H1 (cell line): Measurements from ENCODE around the gene ERMARD. TPM values are rescaled to one million over a fixed set of nuclear protein-coding genes. Genes with fewer than 3 reads are reported as not detected.

Source experiments
- CTCF ChIA-PET: fragments of 300-600 bp; sonication (Branson Sonifier 250); formaldehyde crosslinking; loops from one replicate; lab custom pipeline; 2021; ENCODE audit not compliant: partially characterized antibody; lab: Charles Lee
- POLR2A ChIA-PET: fragments of 300-600 bp; sonication (Branson Sonifier 250); formaldehyde crosslinking; loops from one replicate; lab custom pipeline; 2021; ENCODE audit warnings: inconsistent platforms; ENCODE audit not compliant: partially characterized antibody; lab: Charles Lee
- DNase-seq, 2 experiments: peaks; one replicate each; pipeline versions ENCODE4 v3.0.0 to v3.0.0-alpha.2; 2010 to 2022; ENCODE audit warnings: low spot score in 2 of 2, low read depth in 1 of 2, mixed read lengths in 1 of 2
- FAIRE-seq: peaks from 2 replicates; lab custom pipeline; 2011; peaks lifted over from hg19 to GRCh38; lab: Jason Lieb, UNC
- H2AFZ ChIP-seq: 2 replicates; pipeline ENCODE4 v1.8.1; 2012; ENCODE audit warnings: low read length, inconsistent platforms
- H2AK5ac ChIP-seq: 2 replicates; pipeline ENCODE4 v1.6.1; 2013; ENCODE audit warnings: low read depth, low read length
- H2BK120ac ChIP-seq: replicated peaks from 2 replicates; pipeline ENCODE3; 2013; ENCODE audit warnings: low read depth, low read length, inconsistent platforms
- H2BK12ac ChIP-seq: 2 replicates; pipeline ENCODE4 v1.6.1; 2013; ENCODE audit warnings: low read depth, low read length
- H2BK15ac ChIP-seq: 2 replicates; pipeline ENCODE4 v1.6.1; 2013; ENCODE audit warnings: low read length
- H2BK20ac ChIP-seq: 2 replicates; pipeline ENCODE4 v1.6.1; 2013; ENCODE audit warnings: low read length
- H2BK5ac ChIP-seq: 2 replicates; pipeline ENCODE4 v1.6.1; 2013; ENCODE audit warnings: low read depth, low read length
- H3K14ac ChIP-seq: 2 replicates; pipeline ENCODE4 v1.6.1; 2013; ENCODE audit warnings: inconsistent platforms; ENCODE audit not compliant: insufficient read length
- H3K18ac ChIP-seq: 2 replicates; pipeline ENCODE4 v1.6.1; 2013; ENCODE audit warnings: low read length; ENCODE audit errors: extremely low read depth
- H3K23ac ChIP-seq: 2 replicates; pipeline ENCODE4 v1.6.1; 2013; ENCODE audit warnings: inconsistent platforms; ENCODE audit not compliant: insufficient read length
- H3K23me2 ChIP-seq: 2 replicates; pipeline ENCODE4 v1.6.1; 2013; ENCODE audit warnings: low read depth, low read length
- H3K27ac ChIP-seq: 2 replicates; pipeline ENCODE4 v1.6.1; 2011; ENCODE audit warnings: low read depth, low read length, inconsistent platforms
- H3K27me3 ChIP-seq, 4 experiments: replicated peaks in 1 of 4; 1 replicate in 1 of 4; 2 replicates in 3 of 4; pipeline versions ENCODE4 v1.6.1 to v1.8.1; 2011 to 2013; ENCODE audit warnings: low read length in 3 of 4, mild to moderate bottlenecking in 3 of 4, inconsistent platforms in 2 of 4, mixed read lengths in 2 of 4, moderate library complexity in 1 of 4; ENCODE audit not compliant: control insufficient read depth in 3 of 4, insufficient read depth in 3 of 4; ENCODE audit errors: extremely low read depth in 1 of 4
- H3K36me3 ChIP-seq, 4 experiments: 2 replicates each; pipeline versions ENCODE4 v1.6.1 to v1.8.1; 2011 to 2013; ENCODE audit warnings: mild to moderate bottlenecking in 4 of 4, low read length in 3 of 4, moderate library complexity in 2 of 4, control low read depth in 1 of 4, inconsistent platforms in 1 of 4; ENCODE audit not compliant: insufficient read depth in 4 of 4, control insufficient read depth in 2 of 4
- H3K4ac ChIP-seq: replicated peaks from 2 replicates; pipeline ENCODE3; 2013; ENCODE audit warnings: low read length, low read depth, mixed read lengths, inconsistent platforms; ENCODE audit not compliant: insufficient read length
- H3K4me1 ChIP-seq, 4 experiments: replicated peaks in 1 of 4; 1 replicate in 1 of 4; 2 replicates in 3 of 4; pipeline versions ENCODE4 v1.6.1 to v1.8.1; 2011 to 2013; ENCODE audit warnings: low read length in 3 of 4, inconsistent platforms in 2 of 4, mixed read lengths in 1 of 4; ENCODE audit not compliant: insufficient read depth in 4 of 4, control insufficient read depth in 3 of 4
- H3K4me2 ChIP-seq, 2 experiments: 2 replicates each; pipeline versions ENCODE4 v1.6.1 to v1.8.1; 2011 to 2013; ENCODE audit warnings: low read depth in 2 of 2, low read length in 2 of 2, control low read depth in 1 of 2, inconsistent platforms in 1 of 2, mild to moderate bottlenecking in 1 of 2; ENCODE audit not compliant: insufficient read depth in 1 of 2
- H3K4me3 ChIP-seq, 4 experiments: fragments of 200-600, 300-600 bp in 1 of 4; sonication (generic), shearing (Covaris generic), sonication (Bioruptor Twin) in 1 of 4; 2 replicates each; pipeline versions ENCODE4 v1.5.1 to v1.8.1; 2011 to 2016; ENCODE audit warnings: low read length in 4 of 4, low read depth in 3 of 4, control low read depth in 2 of 4, inconsistent platforms in 2 of 4, mild to moderate bottlenecking in 2 of 4, mixed read lengths in 1 of 4, moderate library complexity in 1 of 4; ENCODE audit not compliant: insufficient read depth in 2 of 4; ENCODE audit errors: extremely low read depth in 1 of 4
- H3K56ac ChIP-seq: replicated peaks from 2 replicates; pipeline ENCODE3; 2013; ENCODE audit warnings: low read depth, mild to moderate bottlenecking, mixed read lengths, low read length, inconsistent platforms; ENCODE audit not compliant: insufficient read length
- H3K79me1 ChIP-seq: 2 replicates; pipeline ENCODE4 v1.6.1; 2013; ENCODE audit warnings: low read depth, low read length, control low read depth
- H3K79me2 ChIP-seq, 2 experiments: 2 replicates each; pipeline versions ENCODE4 v1.6.1 to v1.8.1; 2012 to 2013; ENCODE audit warnings: low read length in 2 of 2, mild to moderate bottlenecking in 2 of 2, inconsistent platforms in 1 of 2; ENCODE audit not compliant: insufficient read depth in 2 of 2, control insufficient read depth in 1 of 2
- H3K9ac ChIP-seq, 4 experiments: replicated peaks in 1 of 4; 1 replicate in 1 of 4; 2 replicates in 3 of 4; pipeline versions ENCODE4 v1.6.1 to v1.8.1; 2011 to 2013; ENCODE audit warnings: low read depth in 3 of 4, low read length in 3 of 4, control low read depth in 2 of 4, mild to moderate bottlenecking in 2 of 4, moderate library complexity in 2 of 4, inconsistent platforms in 1 of 4; ENCODE audit errors: extremely low read depth in 1 of 4
- H3K9me3 ChIP-seq, 2 experiments: 2 replicates each; pipeline versions ENCODE4 v1.6.1 to v1.8.1; 2012 to 2013; ENCODE audit warnings: mild to moderate bottlenecking in 2 of 2, moderate library complexity in 2 of 2, control low read depth in 1 of 2, inconsistent platforms in 1 of 2, low read depth in 1 of 2, low read length in 1 of 2, mixed read lengths in 1 of 2; ENCODE audit not compliant: insufficient read depth in 2 of 2
- H4K20me1 ChIP-seq, 2 experiments: replicated peaks in 1 of 2; 2 replicates each; pipeline versions ENCODE3 to v1.8.1; 2011 to 2013; ENCODE audit warnings: inconsistent platforms in 2 of 2, low read length in 2 of 2, mild to moderate bottlenecking in 1 of 2; ENCODE audit not compliant: insufficient read depth in 2 of 2, control insufficient read depth in 1 of 2
- H4K5ac ChIP-seq: 2 replicates; pipeline ENCODE4 v1.6.1; 2013; ENCODE audit warnings: low read length, low read depth, mixed read lengths, inconsistent platforms; ENCODE audit not compliant: insufficient read length
- H4K8ac ChIP-seq: 2 replicates; pipeline ENCODE4 v1.8.0; 2013; ENCODE audit warnings: mild to moderate bottlenecking, moderate library complexity, low read length, inconsistent platforms; ENCODE audit not compliant: insufficient read depth; ENCODE audit errors: extremely low read depth
- H4K91ac ChIP-seq: replicated peaks from 2 replicates; pipeline ENCODE3; 2013; ENCODE audit warnings: low read length, mixed read lengths, inconsistent platforms; ENCODE audit not compliant: insufficient read length
- FOSL1 ChIP-seq: IDR thresholded peaks from 2 replicates; pipeline ENCODE4 v1.6.1; 2011; ENCODE audit warnings: mild to moderate bottlenecking, low read depth, low read length, moderate library complexity; ENCODE audit not compliant: insufficient read depth
- JUND ChIP-seq: IDR thresholded peaks from 2 replicates; pipeline ENCODE4 v1.6.1; 2011; ENCODE audit warnings: mild to moderate bottlenecking, improper control_type of control experiment, low read length
- KDM1A ChIP-seq: fragments of 200-600, 300-600 bp; sonication (generic); IDR thresholded peaks from 2 replicates; pipeline ENCODE4 v1.7.1; 2016; ENCODE audit warnings: mild to moderate bottlenecking, low read length, borderline replicate concordance
- SIN3A ChIP-seq, 2 experiments: IDR thresholded peaks in 1 of 2; conservative IDR thresholded peaks in 1 of 2; 2 replicates each; pipeline ENCODE4 v1.6.1; 2011 to 2012; ENCODE audit warnings: low read length in 2 of 2, improper control_type of control experiment in 1 of 2, low read depth in 1 of 2, mild to moderate bottlenecking in 1 of 2
- SP2 ChIP-seq: IDR thresholded peaks from 2 replicates; pipeline ENCODE4 v1.6.1; 2012; ENCODE audit warnings: mild to moderate bottlenecking, low read length, inconsistent platforms
- TAF1 ChIP-seq: IDR thresholded peaks from 2 replicates; pipeline ENCODE4 v1.6.1; 2011; ENCODE audit warnings: mild to moderate bottlenecking, low read depth, low read length
- YY1 ChIP-seq: IDR thresholded peaks from 2 replicates; pipeline ENCODE4 v1.6.1; 2011; ENCODE audit warnings: low read depth, mild to moderate bottlenecking, low read length
- ZNF274 ChIP-seq: IDR thresholded peaks from 2 replicates; pipeline ENCODE4 v1.7.0; 2012; ENCODE audit warnings: low read length, borderline replicate concordance; ENCODE audit errors: extremely low read depth
- WGBS, 2 experiments: shearing (Covaris generic) in 1 of 2; methylation state at CpG; one replicate each; pipeline versions ENCODE4 v1.1.6 to v1.1.7; 2013 to 2015; ENCODE audit warnings: low lambda C conversion rate in 2 of 2, mixed read lengths in 2 of 2, inconsistent platforms in 1 of 2, low coverage in 1 of 2, missing lambda C conversion rate in 1 of 2; ENCODE audit not compliant: insufficient replicate concordance in 2 of 2, insufficient coverage in 1 of 2, insufficient read length in 1 of 2; ENCODE audit errors: extremely low coverage in 1 of 2, missing lambda C conversion rate in 1 of 2; 5-methylcytosine and 5-hydroxymethylcytosine counted together
- polyA plus RNA-seq, 7 experiments: library from polyadenylated mRNA; depleted of rRNA in 3 of 7; stranded (reverse) in 5 of 7; unstranded in 2 of 7; fragments of >200 nt in 5 of 7; fragments of 200-250 nt in 2 of 7; gene quantifications; 1 replicate in 5 of 7; 2 replicates in 1 of 7; 4 replicates in 1 of 7; pipeline versions ENCODE4 v1.2.1 to v1.2.3, GENCODE V29; 2011 to 2013; ENCODE audit warnings: missing spikeins in 2 of 7, mixed read lengths in 2 of 7
- total RNA-seq: library from RNA; stranded (reverse); fragmentation: NEBNext Ultra II Directional; extraction: Animal tissue kit (Norgen Biotek cat#: 25700); gene quantifications from 2 replicates; pipeline ENCODE4 v1.2.1, GENCODE V29; 2021

ERMARD gene
- total and polyA plus RNA-seq, 2 of the 8 experiments (the other 6 are each of a cell fraction or from before 2014, with no cell fraction given): 12.2 to 25.6 TPM

DNA sequence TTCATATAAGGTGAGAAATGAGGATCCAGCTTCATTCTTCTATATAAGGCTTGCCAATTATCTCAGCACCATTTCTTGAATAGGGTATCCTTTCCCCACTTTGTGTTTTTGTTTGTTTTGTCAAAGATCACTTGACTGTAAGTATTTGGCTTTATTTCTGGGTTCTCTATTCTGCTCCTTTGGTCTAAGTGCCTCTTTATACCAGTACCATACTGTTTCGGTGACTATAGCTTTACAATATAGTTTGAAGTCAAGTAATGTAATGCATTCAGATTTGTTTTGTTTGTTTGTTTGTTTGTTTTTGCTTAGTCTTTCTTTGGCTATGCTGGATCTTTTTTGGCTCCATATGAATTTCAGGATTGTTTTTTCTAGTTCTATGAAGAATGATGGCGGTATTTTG is 64.6 kb downstream of the ERMARD start:
- no peak overlapping the region for H2AK5ac ChIP-seq
- H2BK5ac ChIP-seq: no peak overlapping the region
- no peaks in the 10 kb centered on the region for H3K36me3 ChIP-seq
- POLR2A ChIA-PET: no interaction called here
- no peak overlapping the region for H4K91ac ChIP-seq
- no peak for TF ChIP-seq SIN3A (conservative IDR thresholded peaks at IDR 0.05 in 1 of 2, IDR thresholded peaks at IDR 0.05 in 1 of 2; ENCODE audit: low read depth in 1 of 2, low read length in 2 of 2)
- no peak for TF ChIP-seq SP2
- TF ChIP-seq TAF1: no peak
- TF ChIP-seq ZNF274: no peak
- TF ChIP-seq FOSL1: no peak
- no peak for TF ChIP-seq JUND
- TF ChIP-seq YY1: no peak
- TF ChIP-seq KDM1A: 0 out of 2 replicates have a peak, but pooled peaks have one; percentile 41
- TF ChIP-seq, all 59 proteins: peak for 1
- 84% methylated on average over 2 of the region's 2 CpGs; no CpG with 5 or more reads in 1 of the 2 experiments for WGBS, 2 experiments
- Histone ChIP-seq H3K4me1 (peaks cover 0 to 6% (median 0%) of the 10 kb centered on the region in 4 experiments; a peak in 3 of 7 replicates), H3K79me1 (no peaks in the 10 kb centered on the region), H2BK120ac (no peak overlapping the region), H3K27ac (no peak overlapping the region), H3K23me2 (no peaks in the 10 kb centered on the region), H3K14ac (no peak overlapping the region), H3K9ac (no peak overlapping the region), H3K4me2 (no peak overlapping the region), H2BK20ac (no peak overlapping the region), H3K4me3 (no peak overlapping the region), H2BK12ac (no peak overlapping the region), H2AFZ (no peak overlapping the region), H2BK15ac (no peak overlapping the region), H4K20me1 (no peaks in the 10 kb centered on the region), H4K8ac (no peak overlapping the region), H3K23ac (no peak overlapping the region), H3K9me3 (peaks cover 7 to 11% of the 10 kb centered on the region in 2 experiments; a peak in 2 of 4 replicates), H3K79me2 (no peaks in the 10 kb centered on the region), H4K5ac (no peak overlapping the region), H3K4ac (no peak overlapping the region), H3K56ac (no peak overlapping the region), H3K18ac (no peak overlapping the region), H3K27me3 (no peaks in the 10 kb centered on the region)
- DNase-seq: no peak
- CTCF ChIA-PET: interaction anchor here (2.4 kb wide), 1 partner anchor 16 kb away, joined by 11 read pairs; no protein-coding TSS in a partner anchor
- FAIRE-seq: no peak
